Stimulated activated CD4-positive, alpha-beta T cell treated with anti-CD3 and anti-CD28 coated beads, Interleukin-2, amount 100 ng/mL, for 4 hours (primary cell): Measurements from ENCODE around the gene CDON.

Experiments used
- DNase-seq: peaks from one replicate; pipeline ENCODE4 v3.0.0-alpha.2; 2020; ENCODE audit warnings: low read depth

Gene CDON

GRCh38 chr11:126082251-126083109 lies 19.8 kb upstream of the CDON start:
- no peak for DNase-seq

- DNase-seq: no peak
Observed at GRCh38 chr11:126081915-126082250, 19.2 kb upstream of the CDON start.

- DNase-seq: no peak
Observed at GRCh38 chr11:126080161-126080941, 17.7 kb upstream of the CDON start.

GRCh38 chr11:126079621-126080124 lies 17.0 kb upstream of the CDON start:
- DNase-seq: no peak

- no peak for DNase-seq
Observed at GRCh38 chr11:126076641-126077040, 14.0 kb upstream of the CDON start.

- no peak for DNase-seq
Observed at GRCh38 chr11:126072801-126073594, 10.3 kb upstream of the CDON start.

GRCh38 chr11:126072141-126072741 lies 9.6 kb upstream of the CDON start:
- DNase-seq: no peak

GRCh38 chr11:126063507-126063852 lies 814 bp upstream of the CDON start:
- no peak for DNase-seq

- peak; percentile 16 for DNase-seq
Observed at GRCh38 chr11:126061707-126062678, 673 bp downstream of the CDON start.

GRCh38 chr11:126060757-126061171 lies 1.9 kb downstream of the CDON start:
- DNase-seq: no peak

GRCh38 chr11:126059238-126059781 lies 3.4 kb downstream of the CDON start:
- no peak for DNase-seq

- no peak for DNase-seq
Observed at GRCh38 chr11:126058105-126058874, 4.4 kb downstream of the CDON start.

- no peak for DNase-seq
Observed at GRCh38 chr11:126054882-126055281, 7.8 kb downstream of the CDON start.

- no peak for DNase-seq
Observed at GRCh38 chr11:126054408-126054807, 8.3 kb downstream of the CDON start.

GRCh38 chr11:126053415-126054286 lies 9.0 kb downstream of the CDON start:
- DNase-seq: no peak

- no peak for DNase-seq
Observed at GRCh38 chr11:126051117-126051516, 11.5 kb downstream of the CDON start.

- DNase-seq: no peak
Observed at GRCh38 chr11:126049159-126049558, 13.5 kb downstream of the CDON start.

- no peak for DNase-seq
Observed at GRCh38 chr11:126048197-126048596, 14.5 kb downstream of the CDON start.
